Caco-2 (cell line): ENCODE data around the gene SIL1. TPM values are rescaled to one million over a fixed set of nuclear protein-coding genes. Genes with fewer than 3 reads are reported as not detected.

Experiments used
- BruUV-seq: library from RNA; stranded (reverse); fragments of 400-500 nt; replicated peaks from 2 replicates; lab custom pipeline; 2021; lab: Mats Ljungman, UMichigan
- CTCF ChIA-PET: fragments of 300-600 bp; sonication (Branson Sonifier 250); formaldehyde crosslinking; loops from one replicate; lab custom pipeline; 2022; ENCODE audit warnings: antibody characterized with exemption; lab: Charles Lee
- POLR2A ChIA-PET: fragments of 300-600 bp; sonication (Branson Sonifier 250); formaldehyde crosslinking; loops from one replicate; lab custom pipeline; 2022; ENCODE audit warnings: antibody characterized with exemption; lab: Charles Lee
- DNase-seq, 2 experiments: peaks; one replicate each; pipeline versions ENCODE4 v3.0.0 to v3.0.0-alpha.2; 2020 to 2022
- H3K27me3 ChIP-seq: replicated peaks from 2 replicates; pipeline ENCODE4 v1.6.0; 2011; ENCODE audit warnings: low read length; ENCODE audit not compliant: control insufficient read depth, insufficient read depth
- H3K36me3 ChIP-seq: 2 replicates; pipeline ENCODE4 v1.5.1; 2011; ENCODE audit warnings: low read length; ENCODE audit not compliant: control insufficient read depth, insufficient read depth
- H3K4me1 ChIP-seq: fragments of 250-450 bp; sonication (Bioruptor Pico); 2 replicates; pipeline ENCODE4 v1.5.1; 2020; ENCODE audit warnings: mild to moderate bottlenecking
- H3K4me3 ChIP-seq: 2 replicates; pipeline ENCODE4 v1.5.1; 2011; ENCODE audit warnings: low read depth, mild to moderate bottlenecking, control low read depth, low read length
- H3K9me3 ChIP-seq: fragments of 250-450 bp; sonication (Bioruptor Pico); 2 replicates; pipeline ENCODE4 v1.5.1; 2020; ENCODE audit warnings: mild to moderate bottlenecking, moderate library complexity
- H3K27ac Mint-ChIP-seq: one replicate; pipeline ENCODE4 v1.8.0; 2022; ENCODE audit warnings: mixed read lengths; ENCODE audit not compliant: unreplicated experiment
- H3K27me3 Mint-ChIP-seq: one replicate; pipeline ENCODE4 v1.8.0; 2022; ENCODE audit warnings: mixed read lengths; ENCODE audit not compliant: insufficient read depth, unreplicated experiment
- H3K36me3 Mint-ChIP-seq: one replicate; pipeline ENCODE4 v1.8.0; 2022; ENCODE audit warnings: mild to moderate bottlenecking, mixed read lengths; ENCODE audit not compliant: insufficient read depth, unreplicated experiment
- H3K4me1 Mint-ChIP-seq: one replicate; pipeline ENCODE4 v1.8.0; 2022; ENCODE audit warnings: low read depth, mixed read lengths; ENCODE audit not compliant: unreplicated experiment
- H3K4me3 Mint-ChIP-seq: one replicate; pipeline ENCODE4 v1.8.0; 2022; ENCODE audit warnings: mild to moderate bottlenecking, moderate library complexity, mixed read lengths; ENCODE audit not compliant: unreplicated experiment
- H3K9me3 Mint-ChIP-seq: one replicate; pipeline ENCODE4 v1.8.0; 2022; ENCODE audit warnings: mixed read lengths; ENCODE audit not compliant: unreplicated experiment
- CTCF ChIP-seq, 2 experiments: fragments of 200-600 bp in 1 of 2; IDR thresholded peaks; 1 replicate in 1 of 2; 2 replicates in 1 of 2; pipeline versions ENCODE4 v1.5.1 to v1.8.0; 2011 to 2022; ENCODE audit warnings: antibody characterized with exemption in 1 of 2, control low read depth in 1 of 2, inconsistent platforms in 1 of 2, low read depth in 1 of 2, low read length in 1 of 2, mild to moderate bottlenecking in 1 of 2, moderate library complexity in 1 of 2; ENCODE audit not compliant: insufficient read depth in 1 of 2, severe bottlenecking in 1 of 2, unreplicated experiment in 1 of 2
- intact Hi-C: fragments of 100-400 bp; cut with micrococcal nuclease; formaldehyde crosslinking; loops from one replicate; pipeline ENCODE4 v1.10.0; 2022; ENCODE audit not compliant: unreplicated experiment
- total RNA-seq: library from RNA; stranded (reverse); gene quantifications from 2 replicates; pipeline ENCODE4 v1.2.3, GENCODE V29; 2022

SIL1 gene
- total RNA-seq, 1 experiment from 2014 or later: 29.7 TPM

- Mint-ChIP-seq H3K27ac (no peak overlapping the region), H3K4me3 (no peak overlapping the region), H3K36me3 (peaks cover 6% of the 10 kb centered on the region), H3K27me3 (no peaks in the 10 kb centered on the region), H3K9me3 (no peaks in the 10 kb centered on the region), H3K4me1 (peaks cover 20% of the 10 kb centered on the region)
- no TSS peak for BruUV-seq
- no peak for TF ChIP-seq CTCF (IDR thresholded peaks at IDR 0.05; ENCODE audit: insufficient read depth in 1 of 2, low read depth in 1 of 2, low read length in 1 of 2, severe bottlenecking in 1 of 2, unreplicated experiment in 1 of 2)
- Histone ChIP-seq H3K9me3 (no peaks in the 10 kb centered on the region), H3K4me1 (peaks cover 8% of the 10 kb centered on the region; the same call in 1 of the 2 replicates), H3K27me3 (no peaks in the 10 kb centered on the region), H3K4me3 (no peak overlapping the region), H3K36me3 (no peaks in the 10 kb centered on the region)
- POLR2A ChIA-PET: no interaction called here
- intact Hi-C loops: no loop called here
- DNase-seq: no peak
- CTCF ChIA-PET: no interaction called here
Measured at GRCh38 chr5:139185589-139185988, 12.6 kb downstream of the SIL1 start.

- Histone ChIP-seq H3K4me3 (no peak overlapping the region), H3K36me3 (no peaks in the 10 kb centered on the region), H3K27me3 (no peaks in the 10 kb centered on the region), H3K9me3 (no peaks in the 10 kb centered on the region), H3K4me1 (peaks cover 2% of the 10 kb centered on the region; the same call in 1 of the 2 replicates)
- DNase-seq: no peak
- intact Hi-C loops: no loop called here
- peaks cover 15% of the 10 kb centered on the region for H3K4me1 Mint-ChIP-seq
- no peak overlapping the region for H3K4me3 Mint-ChIP-seq
- no peaks in the 10 kb centered on the region for H3K9me3 Mint-ChIP-seq
- TF ChIP-seq CTCF (IDR thresholded peaks at IDR 0.05; ENCODE audit: insufficient read depth in 1 of 2, low read depth in 1 of 2, low read length in 1 of 2, severe bottlenecking in 1 of 2, unreplicated experiment in 1 of 2): no peak
- BruUV-seq: no TSS peak
- H3K27ac Mint-ChIP-seq: no peak overlapping the region
- no peaks in the 10 kb centered on the region for H3K27me3 Mint-ChIP-seq
- ChIA-PET POLR2A (no interaction called here), CTCF (interaction anchor here (1.0 kb wide), 1 partner anchor 9 kb away, joined by 3 read pairs; no protein-coding TSS in a partner anchor)
- peaks cover 6% of the 10 kb centered on the region for H3K36me3 Mint-ChIP-seq
Measured at GRCh38 chr5:139183502-139183901, 14.7 kb downstream of the SIL1 start.

GRCh38 chr5:139182528-139183296 is 15.5 kb downstream of the SIL1 start:
- TF ChIP-seq CTCF (IDR thresholded peaks at IDR 0.05; ENCODE audit: insufficient read depth in 1 of 2, low read depth in 1 of 2, low read length in 1 of 2, severe bottlenecking in 1 of 2, unreplicated experiment in 1 of 2): no peak
- ChIA-PET CTCF (interaction anchor here (1.0 kb wide), 1 partner anchor 10 kb away, joined by 3 read pairs; no protein-coding TSS in a partner anchor), POLR2A (interaction anchor here (0.6 kb wide), 2 partner anchors 9 to 110 kb away, joined by 6 to 9 read pairs; no protein-coding TSS in a partner anchor)
- no peak for DNase-seq
- Mint-ChIP-seq H3K9me3 (no peaks in the 10 kb centered on the region), H3K27me3 (no peaks in the 10 kb centered on the region), H3K4me1 (peaks cover 10% of the 10 kb centered on the region), H3K4me3 (no peak overlapping the region), H3K27ac (no peak overlapping the region), H3K36me3 (peaks cover 6% of the 10 kb centered on the region)
- intact Hi-C loops: no loop called here
- Histone ChIP-seq H3K9me3 (no peaks in the 10 kb centered on the region), H3K4me1 (no peaks in the 10 kb centered on the region), H3K27me3 (no peaks in the 10 kb centered on the region), H3K36me3 (no peaks in the 10 kb centered on the region), H3K4me3 (no peak overlapping the region)
- no TSS peak for BruUV-seq
